HG02981 (cell line): Measurements from ENCODE around the gene PLCH1.
"Not testable (repeated sequence)": the region's sequence is repeated elsewhere in the genome, so short reads cannot be mapped to it uniquely, and the experiment has no call there.

Source experiments
- ATAC-seq: cut with Tn5 transposase; IDR thresholded peaks from one replicate; pipeline ENCODE4 v1.9.1; 2021; ENCODE audit warnings: mild to moderate bottlenecking, moderate library complexity; ENCODE audit not compliant: unreplicated experiment

PLCH1 gene

DNA sequence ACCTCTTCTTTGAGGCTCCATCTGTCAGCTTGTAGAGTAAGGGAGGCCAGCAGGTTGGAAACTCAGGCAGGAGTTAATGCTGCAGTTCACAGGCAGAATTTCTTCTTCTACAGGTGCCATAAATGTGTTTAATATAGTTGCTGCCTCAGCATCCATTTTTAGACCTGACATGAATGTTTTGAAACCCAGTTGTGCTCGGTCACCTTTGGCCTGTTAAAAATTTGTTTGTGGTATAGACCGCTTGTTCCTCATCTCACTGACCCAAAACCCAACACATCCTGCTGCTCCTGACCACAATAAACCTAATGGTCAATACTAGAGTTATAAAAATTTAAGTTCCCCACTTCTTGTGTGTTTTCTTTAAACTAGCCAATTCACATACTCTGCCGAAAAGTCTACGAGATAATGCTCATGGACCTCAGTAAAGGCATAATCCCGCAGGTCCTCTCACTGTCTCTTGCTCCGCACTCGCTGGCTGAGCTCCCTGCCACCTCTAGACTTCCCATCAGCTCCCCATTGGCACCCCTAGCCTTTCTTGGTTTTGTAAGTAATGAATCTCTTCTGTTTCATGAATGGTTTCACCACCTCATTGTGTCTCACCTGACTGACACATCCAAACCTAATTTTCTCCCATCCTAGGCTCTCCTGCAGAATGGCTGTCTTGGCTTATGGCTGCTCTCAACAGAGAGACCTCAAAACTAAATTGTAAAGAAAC is 312.9 kb downstream of the PLCH1 start:
- no peak for ATAC-seq

DNA sequence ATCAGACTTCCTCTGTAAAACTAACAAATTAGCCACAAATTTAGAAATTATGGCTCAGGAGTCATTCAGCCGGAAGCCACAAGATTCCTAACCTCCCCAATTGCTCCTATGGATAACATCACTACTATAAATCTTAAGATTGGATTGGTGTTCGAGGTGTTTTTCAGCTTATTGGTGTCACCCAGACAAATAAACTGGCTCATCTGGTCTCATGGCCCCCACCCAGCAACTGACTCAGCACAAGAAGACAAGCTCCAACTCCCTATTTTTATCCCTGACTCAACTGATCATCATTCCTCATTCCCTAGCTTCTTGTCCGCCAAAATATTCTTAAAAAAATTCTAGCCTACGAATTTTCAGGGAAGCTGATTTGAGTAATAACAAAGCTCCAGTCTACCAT is 316.3 kb downstream of the PLCH1 start:
- no peak for ATAC-seq

DNA sequence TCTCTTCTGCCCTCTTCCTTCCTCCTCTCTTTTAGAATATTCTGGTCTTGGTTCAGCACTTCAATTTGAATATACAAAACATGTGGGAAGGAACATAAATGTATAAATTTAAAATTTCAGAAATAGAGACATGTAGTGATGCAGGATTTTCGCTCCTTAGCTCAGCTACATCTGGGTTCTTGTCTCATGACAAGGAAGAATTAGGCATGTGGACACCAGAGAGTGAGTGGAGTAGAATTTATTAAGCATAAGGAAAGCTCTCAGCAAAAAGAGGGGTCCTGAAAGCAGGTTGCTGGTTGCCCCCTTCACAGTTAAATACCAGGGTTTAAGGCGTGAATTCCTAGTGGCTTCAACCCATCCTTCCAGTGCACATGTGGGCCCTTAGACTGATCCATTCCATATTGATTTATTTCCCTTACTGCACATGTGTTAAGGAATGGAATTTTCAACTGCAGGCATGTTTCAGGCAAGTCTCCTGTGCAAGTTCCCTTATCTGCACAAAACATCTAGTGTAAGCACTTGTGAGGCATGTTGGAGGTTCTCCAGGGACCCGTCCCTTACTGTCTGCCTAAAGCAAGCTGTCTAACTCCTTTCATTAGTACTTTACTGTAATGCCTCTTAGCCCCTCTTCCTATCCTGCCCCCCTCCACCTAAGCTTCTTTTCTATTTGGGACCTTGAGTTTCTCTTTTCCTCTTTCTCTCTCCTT is 318.2 kb downstream of the PLCH1 start:
- ATAC-seq = no peak

DNA sequence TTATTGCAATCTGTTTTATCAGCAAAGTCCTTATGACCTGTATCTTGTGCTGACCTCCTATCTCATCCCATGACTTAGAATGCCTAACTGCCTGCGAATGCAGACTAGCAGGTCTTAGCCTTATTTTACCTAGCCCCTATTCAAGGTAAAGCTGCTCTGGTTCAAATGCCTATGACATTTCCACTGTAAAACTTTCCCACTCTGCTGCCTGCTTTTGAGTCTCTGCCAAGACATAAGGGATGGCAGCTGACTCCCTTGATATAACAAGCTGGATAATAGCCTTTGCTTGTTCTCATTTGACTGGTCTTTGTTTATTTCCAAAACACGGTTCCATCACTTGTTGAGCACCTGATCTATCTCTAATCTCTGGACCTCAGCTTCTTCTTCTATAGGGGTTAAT is 319.5 kb downstream of the PLCH1 start:
- no peak for ATAC-seq

DNA sequence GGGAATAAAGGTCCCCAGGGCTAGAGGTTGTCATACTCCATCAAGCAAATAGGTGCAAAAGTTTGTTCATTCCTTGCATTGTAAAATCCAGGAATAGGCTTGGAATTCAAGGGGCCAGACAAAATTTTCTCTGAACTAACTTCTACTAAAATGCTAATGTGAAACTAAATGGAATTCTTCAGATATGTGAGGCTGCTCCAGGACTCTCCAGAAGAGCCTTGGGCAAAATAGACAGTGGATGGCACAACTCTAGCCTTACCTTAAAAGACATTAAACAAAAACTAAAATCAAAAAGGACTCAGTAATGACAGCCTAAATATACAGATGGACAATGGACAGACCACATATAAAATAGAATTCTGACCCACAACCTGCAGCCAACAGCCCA is 320.6 kb downstream of the PLCH1 start:
- ATAC-seq = no peak

DNA sequence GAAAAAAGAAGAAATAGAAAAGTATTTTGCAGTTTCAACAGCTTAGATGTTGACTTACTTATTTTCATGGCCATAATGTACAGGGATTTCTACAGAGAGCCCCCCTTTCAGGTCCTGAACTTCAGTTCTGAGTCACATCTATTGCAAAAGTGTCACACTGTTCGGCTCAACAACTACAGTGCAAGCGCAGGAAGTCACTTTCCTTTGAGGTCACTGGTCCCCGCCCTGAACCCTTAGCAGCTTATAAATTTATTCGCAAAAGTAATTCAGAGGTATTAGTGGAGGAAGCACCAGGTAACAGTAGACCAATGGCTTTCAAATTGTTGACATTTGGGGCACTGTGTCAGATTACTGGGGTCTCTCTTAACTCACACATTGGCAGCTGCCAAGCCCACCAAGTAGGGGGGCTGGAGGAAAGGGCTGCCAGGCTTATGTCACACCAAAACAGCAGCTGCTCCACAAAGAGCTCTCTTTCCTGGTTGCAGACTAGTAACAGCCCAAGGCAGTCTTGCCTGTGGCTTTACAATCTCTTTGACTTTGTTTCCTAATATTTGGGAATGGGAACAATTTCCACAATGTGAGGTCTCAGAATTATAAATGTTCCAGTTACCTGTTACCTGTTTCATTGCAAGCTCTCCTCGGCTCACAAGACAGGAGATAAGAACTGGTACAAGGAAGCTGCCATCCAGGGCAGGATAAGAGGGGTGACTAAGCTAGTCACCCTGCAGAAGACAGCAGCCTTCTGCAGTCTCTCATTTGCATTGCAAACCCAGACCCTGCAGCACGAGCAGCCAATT is 321.1 kb downstream of the PLCH1 start:
- no peak for ATAC-seq

DNA sequence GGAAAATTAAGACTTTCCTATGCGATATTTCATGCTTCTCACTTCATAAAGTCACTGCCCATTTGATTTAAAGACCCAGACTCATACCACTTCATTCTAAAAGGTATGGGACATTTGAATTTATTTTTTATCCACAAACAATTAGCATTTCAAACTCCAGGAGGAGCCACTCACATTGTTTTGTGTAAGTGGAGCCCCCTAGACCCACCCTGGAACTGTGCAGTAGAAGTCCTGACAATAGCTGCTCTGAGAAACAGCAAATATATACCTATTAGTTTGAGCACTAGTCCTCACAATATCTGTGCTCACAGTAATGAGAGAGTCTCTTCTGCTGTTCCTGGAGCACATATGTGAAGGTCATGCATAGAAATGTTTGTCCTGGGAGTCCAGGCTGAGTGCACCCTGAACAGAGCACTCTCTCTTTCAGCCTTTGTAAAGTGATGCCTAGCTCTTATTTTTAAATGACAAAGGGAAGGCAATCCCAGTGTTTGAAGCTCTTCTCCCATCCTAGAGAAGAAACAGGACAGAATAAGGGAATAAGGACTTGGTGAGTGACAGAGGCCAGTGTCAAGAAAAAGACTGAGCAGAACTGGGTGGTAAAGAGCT is 323.9 kb downstream of the PLCH1 start:
- ATAC-seq = no peak

DNA sequence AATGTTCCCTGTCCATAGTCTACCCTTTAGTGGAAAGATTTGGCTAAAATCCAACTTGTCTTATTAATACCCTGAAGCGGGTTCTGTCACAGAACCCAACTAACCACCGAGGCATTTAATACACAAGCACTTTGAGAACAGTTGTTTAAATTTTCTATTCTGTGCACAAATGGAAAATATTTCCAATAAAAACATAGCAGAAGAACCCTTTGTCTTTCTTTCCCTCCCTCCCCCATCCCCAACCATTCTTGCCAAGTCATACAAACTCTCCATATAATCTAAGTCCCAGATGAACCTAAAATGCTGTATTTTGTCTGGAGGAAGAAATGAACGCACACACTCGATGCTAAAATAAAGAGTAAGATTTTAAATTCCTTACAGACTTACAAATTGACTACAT is 324.5 kb downstream of the PLCH1 start:
- no peak for ATAC-seq

DNA sequence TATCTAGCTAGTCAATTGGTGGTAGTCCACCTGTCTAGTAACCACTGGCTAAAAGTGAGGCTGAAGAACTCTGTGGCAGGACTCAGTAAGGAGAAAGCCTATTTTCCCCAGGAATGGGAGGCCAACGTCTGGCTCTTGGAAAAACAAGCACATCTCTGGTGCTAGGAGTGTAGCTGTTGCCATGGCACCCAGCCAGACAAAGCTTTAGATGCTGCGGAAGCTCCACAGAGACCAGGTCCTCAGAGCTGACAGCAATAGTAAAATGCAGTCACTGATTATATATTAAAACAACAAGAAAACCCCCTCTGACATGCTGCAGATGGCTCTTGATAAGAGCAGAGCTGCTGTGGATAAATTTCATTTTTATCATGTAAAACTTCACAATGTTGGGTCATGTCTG is 326.5 kb downstream of the PLCH1 start:
- no peak for ATAC-seq

DNA sequence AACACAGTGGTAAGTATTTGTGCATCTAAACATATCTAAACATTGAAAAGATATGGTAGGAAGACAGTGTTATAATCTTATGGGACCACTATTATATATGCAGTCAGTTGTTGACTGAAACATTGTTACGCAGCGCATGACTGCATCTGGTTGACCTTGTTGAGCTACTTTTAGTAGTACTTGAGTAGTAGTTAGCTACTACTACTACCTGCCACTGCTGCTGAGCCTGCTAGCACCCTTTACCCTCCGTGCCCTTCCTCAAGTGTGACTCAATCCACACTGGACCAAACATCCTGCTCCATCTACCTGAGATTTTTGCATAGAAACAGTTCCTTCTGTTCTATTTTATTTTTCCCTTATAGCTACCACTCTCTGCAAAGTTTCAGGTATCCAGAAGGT is 327.8 kb downstream of the PLCH1 start:
- ATAC-seq = no peak

DNA sequence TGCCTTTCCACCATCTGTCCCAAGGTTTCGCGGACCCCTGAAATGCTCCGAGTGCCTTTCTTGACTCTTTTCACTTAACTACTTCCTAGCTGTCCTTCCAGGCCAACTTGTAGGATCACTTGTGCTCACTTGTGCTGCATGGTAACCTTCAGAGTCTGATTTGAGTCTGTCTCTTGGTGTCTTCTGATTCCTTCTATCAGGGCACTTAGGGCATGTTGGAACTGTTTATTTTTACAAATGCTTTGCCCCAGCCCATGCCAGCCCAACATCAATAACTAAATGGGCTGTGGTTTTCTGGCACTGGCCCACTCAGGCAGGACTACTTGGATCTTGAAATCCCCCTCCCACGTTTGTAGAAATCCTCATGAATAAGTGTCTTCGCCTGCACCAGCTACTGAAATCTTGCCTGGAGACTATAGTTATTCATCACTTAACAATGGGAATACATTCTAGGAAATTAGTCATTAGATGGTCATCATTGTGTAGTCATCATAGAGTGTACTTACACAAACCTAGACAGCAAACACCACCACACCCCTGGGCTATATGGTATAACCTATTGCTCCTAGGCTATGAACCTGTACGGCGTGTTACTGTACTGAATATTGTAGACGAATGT is 328.3 kb downstream of the PLCH1 start:
- ATAC-seq = no peak

DNA sequence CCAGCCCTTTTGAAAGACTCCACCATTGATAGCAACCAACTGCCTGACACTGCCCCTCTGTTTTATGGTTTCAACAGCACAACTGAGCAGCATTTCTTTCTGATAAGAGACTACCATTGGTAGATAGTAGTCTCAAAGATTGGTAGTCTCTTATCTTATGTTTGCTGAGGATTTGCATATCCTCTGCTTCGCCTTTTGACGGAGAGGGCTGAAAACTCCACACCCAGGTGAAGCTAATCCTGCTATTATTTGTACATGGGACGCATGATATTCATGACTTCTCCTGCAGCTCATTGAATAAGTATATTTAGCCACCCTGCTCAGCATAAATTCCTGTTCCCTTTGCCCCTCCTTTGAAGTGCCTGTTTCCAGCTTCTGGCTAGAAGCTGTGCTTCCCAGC is 332.0 kb downstream of the PLCH1 start:
- ATAC-seq = no peak

DNA sequence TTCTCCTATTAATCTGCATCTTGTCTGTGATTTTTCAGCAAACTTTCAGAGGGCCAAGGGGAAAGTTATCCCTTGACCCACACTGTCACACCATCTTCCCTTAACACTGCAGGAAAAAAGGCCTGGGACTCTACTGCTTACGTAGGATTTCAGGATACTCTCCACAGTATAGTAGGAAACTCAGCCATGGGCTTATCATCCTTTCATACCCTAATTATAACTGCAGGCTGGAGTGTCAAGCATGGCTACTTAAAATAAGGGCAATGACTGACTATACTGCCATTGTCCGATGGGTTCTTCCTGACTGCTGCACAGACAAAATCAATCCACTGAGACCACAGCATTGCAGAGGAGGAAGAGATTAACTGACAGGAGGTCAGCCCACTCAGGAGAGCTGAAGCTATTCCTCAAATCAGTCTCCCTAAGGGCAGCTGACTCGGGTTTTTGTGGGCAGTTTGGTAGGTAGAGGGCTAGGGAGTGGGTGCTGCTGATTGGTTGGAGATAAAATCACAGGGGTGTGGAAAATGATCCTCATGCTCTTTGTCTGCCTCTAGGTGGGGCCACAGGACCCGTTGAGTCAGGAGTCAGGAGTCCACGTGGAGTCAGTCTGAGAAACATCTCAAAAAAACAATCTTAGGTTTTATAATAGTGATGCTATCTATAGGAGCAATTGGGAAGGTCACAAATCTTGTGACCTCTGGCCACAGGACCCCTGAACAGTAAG is 333.2 kb downstream of the PLCH1 start:
- no peak for ATAC-seq

DNA sequence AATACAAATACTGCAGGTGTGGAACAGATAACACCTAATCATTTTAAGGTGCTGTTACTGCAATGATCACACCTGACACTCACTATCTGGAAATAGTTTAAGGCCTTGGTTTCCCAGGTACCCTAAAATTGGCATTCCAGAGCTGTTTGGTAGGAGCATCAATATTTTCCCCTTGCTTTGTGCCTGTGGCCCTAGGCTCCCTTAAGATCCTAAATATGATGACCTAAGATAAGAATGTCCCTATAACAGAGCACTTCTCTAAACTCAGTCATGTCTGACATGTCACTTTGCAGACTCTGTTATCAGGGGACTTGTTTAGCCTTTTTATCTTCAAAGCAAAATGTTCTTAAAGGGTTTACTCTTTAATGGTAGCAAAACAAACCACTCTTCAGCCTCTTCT is 335.5 kb downstream of the PLCH1 start:
- ATAC-seq = no peak

DNA sequence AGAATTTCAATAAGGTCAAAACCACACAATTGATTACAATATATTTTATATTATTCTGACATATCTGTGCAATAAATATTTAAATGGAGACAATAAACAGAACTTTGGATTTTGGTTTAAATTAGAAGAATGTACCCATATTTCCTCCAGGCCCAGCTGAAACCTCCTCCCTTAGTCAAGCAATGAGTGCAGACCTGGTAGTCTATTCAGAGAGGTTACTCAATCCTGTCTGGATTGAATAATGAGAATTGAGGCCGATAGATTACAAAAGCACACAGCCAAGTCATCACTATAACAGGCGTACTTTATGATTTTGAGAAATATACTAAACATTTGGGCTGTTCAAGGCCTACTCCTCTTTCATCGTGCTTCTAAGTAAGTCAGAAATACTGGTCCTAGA is 336.9 kb downstream of the PLCH1 start:
- no peak for ATAC-seq

DNA sequence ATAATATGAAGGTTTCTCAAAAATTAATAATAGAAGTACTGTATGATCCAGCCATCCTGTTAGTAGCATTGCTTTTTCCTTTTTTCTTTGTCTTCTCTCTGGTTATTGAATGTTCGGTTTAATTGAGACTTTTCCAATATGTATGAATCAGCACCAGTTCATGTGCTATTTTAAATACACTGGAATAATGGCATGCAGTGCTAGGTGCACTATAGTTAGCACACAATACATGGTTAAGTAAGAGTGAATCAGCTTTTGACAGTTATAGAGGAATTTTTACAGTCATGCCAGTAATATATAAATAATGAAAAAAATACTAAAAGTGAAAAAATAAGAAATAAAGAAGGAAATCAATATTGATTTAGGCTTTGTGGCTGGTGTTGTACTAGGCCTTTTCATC is 337.5 kb downstream of the PLCH1 start:
- ATAC-seq = no peak

DNA sequence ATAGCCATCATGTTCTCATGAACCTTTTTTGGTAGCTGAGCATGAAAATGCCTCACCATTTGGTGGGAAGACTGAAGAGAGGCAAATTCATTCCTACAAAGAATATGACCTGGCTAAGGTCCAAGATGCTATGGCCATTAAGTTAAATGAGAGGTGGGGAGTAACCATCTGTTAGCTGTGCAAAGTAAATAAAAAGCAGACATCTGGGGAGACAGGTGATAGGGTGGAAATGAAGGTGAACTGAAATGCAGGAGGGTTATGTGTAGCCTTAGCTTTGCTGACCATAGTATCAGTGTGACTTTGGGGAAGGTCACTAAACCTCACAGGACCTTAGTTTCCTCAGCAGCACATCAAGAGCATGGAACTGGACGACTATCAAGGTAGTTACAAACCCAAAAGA is 340.4 kb downstream of the PLCH1 start:
- no peak for ATAC-seq

DNA sequence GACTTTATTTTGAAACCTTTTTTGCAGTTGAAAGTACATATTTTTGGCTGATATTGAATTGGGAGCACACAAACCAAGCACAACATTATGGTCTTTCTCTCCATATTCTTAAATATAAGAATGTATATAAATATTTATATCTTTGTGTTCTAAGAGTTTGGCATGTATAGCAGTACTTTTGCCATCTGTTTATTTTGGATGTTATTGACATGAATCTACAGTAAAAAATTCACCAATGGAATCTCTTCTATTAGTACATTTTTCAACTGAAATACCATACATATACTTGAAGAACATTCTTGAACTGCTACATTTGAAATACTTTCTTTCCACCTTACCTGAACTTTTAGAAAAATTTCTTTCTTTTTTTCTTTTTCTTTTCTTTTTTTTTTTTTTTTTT is 342.2 kb downstream of the PLCH1 start:
- ATAC-seq = no peak

DNA sequence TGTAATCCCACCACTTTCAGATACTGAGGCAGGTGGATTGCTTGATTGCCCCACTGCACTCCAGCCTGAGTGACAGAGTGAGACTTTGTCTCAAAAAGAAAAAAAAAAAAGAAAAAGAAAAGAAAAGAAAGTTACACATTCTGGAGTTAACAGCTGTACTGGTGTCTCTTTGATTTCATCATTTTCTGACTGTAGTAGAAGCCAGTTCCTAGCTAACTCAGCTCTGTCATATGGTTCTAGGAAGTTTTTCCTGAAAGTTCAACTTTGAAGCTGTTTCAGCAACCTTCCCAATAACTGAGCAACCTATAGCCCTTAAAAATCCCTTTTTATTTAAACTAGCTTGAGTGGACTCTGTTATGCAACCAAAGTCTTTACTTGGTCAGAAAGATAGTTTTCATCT is 346.8 kb downstream of the PLCH1 start:
- ATAC-seq = no peak

DNA sequence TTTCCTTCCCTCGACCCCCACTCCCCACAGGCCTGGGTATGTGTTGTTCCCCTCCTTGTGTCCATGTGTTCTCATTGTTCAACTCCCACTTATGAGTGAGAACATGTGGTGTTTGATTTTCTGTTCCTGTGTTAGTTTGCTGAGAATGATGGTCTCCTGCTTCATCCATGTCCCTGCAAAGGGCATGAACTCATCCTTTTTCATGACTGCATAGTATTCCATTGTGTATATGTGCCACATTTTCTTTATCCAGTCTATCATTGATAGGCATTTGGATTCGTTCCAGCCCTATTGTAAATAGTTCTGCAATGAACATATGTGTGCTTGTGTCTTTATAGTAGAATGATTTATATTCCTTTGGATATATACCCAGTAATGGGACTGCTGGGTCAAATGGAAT is 350.0 kb downstream of the PLCH1 start:
- not testable (repeated sequence) for ATAC-seq

DNA sequence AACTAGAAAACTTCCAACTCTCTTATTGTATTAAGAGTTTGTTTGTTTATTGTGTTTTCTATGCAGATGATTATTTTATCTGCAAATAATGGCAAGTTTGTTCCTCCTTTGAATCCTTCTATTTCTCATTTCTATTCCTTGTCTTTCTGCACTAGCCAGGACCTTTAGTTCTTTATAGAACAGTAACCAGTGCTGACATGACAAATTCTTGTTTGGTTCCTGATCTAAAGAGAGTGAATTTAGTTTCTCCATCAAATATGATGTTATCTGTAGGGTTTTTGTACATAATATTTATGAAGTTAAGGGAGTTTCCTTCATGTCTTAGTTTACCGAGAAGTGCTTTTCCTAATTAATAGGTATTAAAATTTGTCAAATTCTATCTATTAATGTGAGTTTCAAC is 350.6 kb downstream of the PLCH1 start:
- ATAC-seq = no peak
